K562 (cell line): Measurements from ENCODE around the gene NSUN6. TPM values are rescaled to one million over a fixed set of nuclear protein-coding genes. Genes with fewer than 3 reads are reported as not detected.

Experiments used
- BRF2 ChIP-seq: IDR thresholded peaks from 3 replicates; pipeline ENCODE4 v1.6.1; 2011; ENCODE audit warnings: borderline replicate concordance, mild to moderate bottlenecking; ENCODE audit not compliant: insufficient read length, insufficient read depth
- CAMTA2 ChIP-seq: fragments of 250-450 bp; sonication (Bioruptor Pico); conservative IDR thresholded peaks from 2 replicates; pipeline ENCODE4 v1.5.1; 2022
- CREB1 ChIP-seq, 2 experiments: sonication (generic) in 1 of 2; formaldehyde crosslinking in 1 of 2; IDR thresholded peaks; 2 replicates each; pipeline versions ENCODE4 v1.6.1 to v1.8.0; 2012 to 2022; ENCODE audit warnings: inconsistent platforms in 1 of 2, mild to moderate bottlenecking in 1 of 2, missing genetic modification reagents in 1 of 2, moderate library complexity in 1 of 2
- HMG20A ChIP-seq: fragments of 450-650 bp; formaldehyde crosslinking; conservative IDR thresholded peaks from 2 replicates; pipeline ENCODE4 v1.4.0; 2020; ENCODE audit warnings: mild to moderate bottlenecking, mixed read lengths
- ILF3 ChIP-seq: fragments of 450-650 bp; IDR thresholded peaks from 2 replicates; pipeline ENCODE4 v1.6.1; 2018; ENCODE audit warnings: antibody characterized with exemption, mild to moderate bottlenecking, moderate library complexity, borderline replicate concordance
- KHSRP ChIP-seq: fragments of 450-650 bp; IDR thresholded peaks from 2 replicates; pipeline ENCODE4 v1.6.1; 2017
- MAX ChIP-seq: sonication (generic); formaldehyde crosslinking; IDR thresholded peaks from 2 replicates; pipeline ENCODE4 v1.9.0; 2022; ENCODE audit warnings: mild to moderate bottlenecking, missing genetic modification reagents
- MEF2D ChIP-seq: conservative IDR thresholded peaks from 2 replicates; pipeline ENCODE4 v1.6.1; 2016; ENCODE audit warnings: low read depth, missing genetic modification characterization, missing compliant biosample characterization
- TEAD1 ChIP-seq, 2 experiments: fragments of 450-650 bp in 1 of 2; sonication (generic) in 1 of 2; formaldehyde crosslinking; IDR thresholded peaks; 2 replicates each; pipeline versions ENCODE4 v1.4.0 to v1.8.0; 2020 to 2022; ENCODE audit warnings: mild to moderate bottlenecking in 2 of 2, missing genetic modification reagents in 1 of 2
- ZBTB49 ChIP-seq: sonication (generic); formaldehyde crosslinking; IDR thresholded peaks from 2 replicates; pipeline ENCODE4 v1.8.0; 2022; ENCODE audit warnings: missing genetic modification reagents, mild to moderate bottlenecking, borderline replicate concordance
- polyA plus RNA-seq, 8 experiments: library from polyadenylated mRNA; depleted of rRNA in 4 of 8; stranded (reverse) in 5 of 8; unstranded in 3 of 8; fragments of >200 nt; fragmentation: Nextera tagmentation in 2 of 8; fragmentation: Illumina TruSeq in 1 of 8; extraction: Ambion mirVana in 2 of 8; extraction: Trizol in 1 of 8; gene quantifications; 2 replicates each; pipeline versions ENCODE4 v1.2.1 to v1.2.3, GENCODE V29; 2011 to 2014; ENCODE audit warnings: inconsistent platforms in 1 of 8, missing spikeins in 1 of 8
- total RNA-seq, 7 experiments: library from RNA; depleted of rRNA in 6 of 7; stranded (reverse); fragments of >200 nt in 6 of 7; fragmentation: Illumina TruSeq in 2 of 7; extraction: Trizol in 2 of 7; gene quantifications; 2 replicates each; pipeline versions ENCODE4 v1.2.1 to v1.2.3, GENCODE V29; 2011 to 2021; ENCODE audit warnings: low replicate concordance in 1 of 7
- TF ChIP-seq, protein P1 (sequence below): sonication (generic); formaldehyde crosslinking; IDR thresholded peaks from 2 replicates; pipeline ENCODE4 v1.9.0; 2022; ENCODE audit warnings: mild to moderate bottlenecking, missing genetic modification reagents
- TF ChIP-seq, protein P2 (sequence below): sonication (generic); formaldehyde crosslinking; IDR thresholded peaks from 2 replicates; pipeline ENCODE4 v1.8.1; 2023; ENCODE audit warnings: mild to moderate bottlenecking, missing genetic modification reagents

Gene NSUN6
- total and polyA plus RNA-seq, 9 of the 15 experiments (the other 6 are each of a cell fraction or from before 2014, with no cell fraction given) = 12.5 to 33.1 (median 24.2) TPM

GRCh38 chr10:18659125-18659818 lies 7.9 kb upstream of the NSUN6 start, which contains the start of gene ARL5B (continued):
- TF ChIP-seq ZBTB49 (CRISPR knock-in tag) (no peak), TEAD1 (CRISPR knock-in tag; IDR thresholded peaks at IDR 0.05) (peak in 1 of 2 experiments; percentile 74; a peak in 1 of 4 replicates), BRF2 (no peak), CAMTA2 (no peak), KHSRP (no peak), MEF2D (tag) (no peak), CREB1 (IDR thresholded peaks at IDR 0.05) (peak; percentile 78), CREB1 (CRISPR knock-in tag; IDR thresholded peaks at IDR 0.05) (peak; percentile 67), HMG20A (CRISPR knock-in tag) (no peak), MAX (CRISPR knock-in tag) (peak; percentile 51; the same call in 1 of the 2 replicates), ILF3 (no peak)
- TF ChIP-seq, protein P1, sequence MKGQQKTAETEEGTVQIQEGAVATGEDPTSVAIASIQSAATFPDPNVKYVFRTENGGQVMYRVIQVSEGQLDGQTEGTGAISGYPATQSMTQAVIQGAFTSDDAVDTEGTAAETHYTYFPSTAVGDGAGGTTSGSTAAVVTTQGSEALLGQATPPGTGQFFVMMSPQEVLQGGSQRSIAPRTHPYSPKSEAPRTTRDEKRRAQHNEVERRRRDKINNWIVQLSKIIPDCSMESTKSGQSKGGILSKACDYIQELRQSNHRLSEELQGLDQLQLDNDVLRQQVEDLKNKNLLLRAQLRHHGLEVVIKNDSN (CRISPR knock-in tag) = peak; percentile 47; the same call in 1 of the 2 replicates
- TF ChIP-seq, protein P2, sequence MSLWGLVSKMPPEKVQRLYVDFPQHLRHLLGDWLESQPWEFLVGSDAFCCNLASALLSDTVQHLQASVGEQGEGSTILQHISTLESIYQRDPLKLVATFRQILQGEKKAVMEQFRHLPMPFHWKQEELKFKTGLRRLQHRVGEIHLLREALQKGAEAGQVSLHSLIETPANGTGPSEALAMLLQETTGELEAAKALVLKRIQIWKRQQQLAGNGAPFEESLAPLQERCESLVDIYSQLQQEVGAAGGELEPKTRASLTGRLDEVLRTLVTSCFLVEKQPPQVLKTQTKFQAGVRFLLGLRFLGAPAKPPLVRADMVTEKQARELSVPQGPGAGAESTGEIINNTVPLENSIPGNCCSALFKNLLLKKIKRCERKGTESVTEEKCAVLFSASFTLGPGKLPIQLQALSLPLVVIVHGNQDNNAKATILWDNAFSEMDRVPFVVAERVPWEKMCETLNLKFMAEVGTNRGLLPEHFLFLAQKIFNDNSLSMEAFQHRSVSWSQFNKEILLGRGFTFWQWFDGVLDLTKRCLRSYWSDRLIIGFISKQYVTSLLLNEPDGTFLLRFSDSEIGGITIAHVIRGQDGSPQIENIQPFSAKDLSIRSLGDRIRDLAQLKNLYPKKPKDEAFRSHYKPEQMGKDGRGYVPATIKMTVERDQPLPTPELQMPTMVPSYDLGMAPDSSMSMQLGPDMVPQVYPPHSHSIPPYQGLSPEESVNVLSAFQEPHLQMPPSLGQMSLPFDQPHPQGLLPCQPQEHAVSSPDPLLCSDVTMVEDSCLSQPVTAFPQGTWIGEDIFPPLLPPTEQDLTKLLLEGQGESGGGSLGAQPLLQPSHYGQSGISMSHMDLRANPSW (CRISPR knock-in tag) = no peak
